ENCODE data around the gene MED20. TPM values are rescaled to one million over a fixed set of nuclear protein-coding genes. Genes with fewer than 3 reads are reported as not detected.

Gene MED20, protein sequence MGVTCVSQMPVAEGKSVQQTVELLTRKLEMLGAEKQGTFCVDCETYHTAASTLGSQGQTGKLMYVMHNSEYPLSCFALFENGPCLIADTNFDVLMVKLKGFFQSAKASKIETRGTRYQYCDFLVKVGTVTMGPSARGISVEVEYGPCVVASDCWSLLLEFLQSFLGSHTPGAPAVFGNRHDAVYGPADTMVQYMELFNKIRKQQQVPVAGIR
- total RNA-seq = 19.1 and 24.2 TPM in 2 replicates

DNA sequence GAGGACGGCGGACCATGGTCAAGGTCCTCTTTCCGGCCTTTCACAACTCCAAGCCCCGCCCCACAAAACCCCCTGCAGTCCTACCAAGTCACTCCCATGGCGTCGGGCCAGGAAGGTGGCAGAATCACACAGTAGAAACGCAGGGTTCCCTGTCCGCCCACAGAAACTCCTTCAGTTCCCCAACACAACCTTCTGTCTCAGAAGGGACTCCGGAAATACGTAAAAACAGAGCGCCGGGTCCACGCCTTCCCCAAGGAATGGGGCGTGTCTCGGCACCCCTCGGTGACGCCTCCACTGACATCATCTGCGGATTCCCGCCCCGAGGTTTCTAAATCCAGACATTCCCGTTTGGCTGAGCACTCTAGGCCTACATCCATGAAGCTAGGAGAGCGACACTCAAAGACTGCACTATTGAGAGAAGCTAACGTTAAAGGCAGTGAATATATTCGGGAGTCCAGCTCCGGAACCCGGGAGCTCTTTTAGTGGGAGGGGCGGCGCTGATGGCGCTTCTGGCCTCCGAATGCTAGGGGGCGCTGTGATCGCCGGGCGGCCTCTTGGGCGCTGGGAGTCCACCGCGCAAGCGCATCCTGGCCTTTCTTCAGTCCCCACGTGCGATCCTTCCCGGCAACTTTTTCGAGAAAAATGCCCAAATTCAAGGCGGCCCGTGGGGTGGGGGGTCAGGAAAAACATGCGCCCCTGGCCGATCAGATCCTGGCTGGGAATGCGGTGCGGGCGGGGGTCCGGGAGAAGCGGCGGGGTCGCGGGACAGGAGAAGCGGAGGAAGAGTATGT lies at the start of gene MED20, which contains the start of gene BYSL:
TSS of gene MED20 (minus strand) at position 219 of the 791 bp plus-strand sequence. CDS start at position 98, 121 bp downstream.
TSS of gene BYSL (plus strand) at position 579 of the 791 bp plus-strand sequence. CDS start at position 643, 64 bp downstream.

DNA sequence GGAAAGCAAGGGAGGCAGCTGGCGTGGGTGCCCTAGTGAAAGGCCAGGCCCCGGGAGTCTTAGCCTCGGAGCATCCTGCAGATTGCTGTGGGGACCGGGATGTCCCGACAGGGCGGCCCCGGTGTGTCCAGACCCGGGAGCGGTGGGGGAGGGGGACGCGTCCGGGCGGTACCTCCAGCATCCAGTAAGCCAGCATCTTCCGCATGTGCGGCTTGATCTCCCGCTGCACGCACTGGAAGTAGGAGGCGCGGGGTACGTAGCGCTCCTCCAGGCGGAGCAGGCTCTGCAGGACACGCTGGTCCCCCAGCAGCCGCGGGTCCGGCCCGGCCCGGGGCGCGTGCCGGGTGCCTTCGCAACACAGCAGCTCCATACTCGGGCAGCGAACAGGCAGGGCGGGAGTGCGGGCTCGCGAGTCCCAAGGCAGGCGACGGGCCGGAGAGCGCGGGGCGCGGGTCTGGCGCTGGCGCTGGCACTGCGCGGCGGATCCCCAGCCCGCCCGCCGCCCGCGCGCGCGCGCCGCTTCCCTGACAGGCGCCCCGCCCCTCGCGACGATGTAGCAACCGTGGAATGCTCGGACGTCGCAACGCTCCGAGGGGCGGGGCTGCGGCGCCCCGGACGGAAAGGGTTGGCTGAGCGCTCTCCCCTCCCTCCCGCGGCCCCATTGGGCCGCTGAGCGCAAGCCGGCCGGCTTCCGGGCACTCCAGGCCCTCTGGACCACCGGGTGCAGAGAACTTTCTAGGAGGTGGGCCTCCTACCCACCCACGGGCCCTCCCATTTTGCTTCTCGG lies 20.5 kb upstream of the MED20 start, which contains the start of gene CCND3:
TSS of gene CCND3 (minus strand) at position 529 of the 787 bp plus-strand sequence. CDS start at position 370, 159 bp downstream.

DNA sequence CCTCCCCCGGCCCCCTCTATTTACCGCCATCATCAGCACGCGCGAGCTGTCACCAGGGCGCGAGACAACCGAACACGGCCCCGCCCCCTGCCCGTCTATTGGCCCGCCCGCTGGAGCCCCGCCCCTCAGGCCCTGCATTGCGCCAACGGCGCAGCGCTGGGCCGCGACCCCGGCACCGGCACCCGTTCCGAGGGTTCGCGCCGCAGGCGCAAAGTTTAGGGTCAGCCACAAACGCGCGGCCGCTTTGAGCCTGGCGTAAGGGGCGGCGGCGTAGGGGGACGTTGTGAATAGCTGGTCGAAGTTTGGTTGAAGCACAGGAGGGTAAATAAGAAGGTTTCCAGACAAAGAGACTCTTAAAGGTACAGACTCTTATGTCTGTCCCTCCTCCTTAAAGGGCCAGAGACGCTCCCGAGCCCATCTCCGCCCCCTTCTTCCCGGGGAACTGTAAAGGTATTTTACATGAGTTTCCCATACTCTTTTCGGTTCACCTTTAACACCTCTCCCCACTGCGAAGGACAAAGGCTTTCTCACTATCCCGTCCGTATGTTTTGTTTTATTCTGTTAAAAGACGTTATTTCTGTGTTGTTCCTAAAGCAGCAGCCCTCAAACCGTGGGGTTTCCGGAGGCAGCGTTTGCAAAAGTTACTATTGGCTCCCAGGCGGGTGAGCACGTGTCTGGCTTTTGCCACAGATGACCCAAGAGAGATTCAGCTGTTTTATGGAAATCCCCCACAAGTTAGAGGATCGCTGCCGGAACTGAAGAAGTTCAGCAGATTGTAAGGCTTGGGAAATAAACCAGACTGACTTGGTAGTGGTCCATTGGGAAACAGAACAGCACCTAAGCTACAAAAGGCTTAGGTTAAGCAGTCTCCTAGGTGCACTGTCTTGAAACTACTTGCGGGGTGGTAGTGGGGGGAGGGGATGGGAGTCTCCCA lies 25.4 kb downstream of the MED20 start, which contains the start of gene USP49:
TSS of gene USP49 (minus strand) at position 76 of the 934 bp plus-strand sequence. CDS start 88,392 bp downstream, outside the sequence.

Other genes starting within 250 kb of the MED20 start
- 11.4 and 14.2 TPM in 2 replicates for gene TFEB, start 185.5 kb downstream of the MED20 start, total RNA-seq
- gene PGC, start 173.7 kb downstream of the MED20 start, total RNA-seq = not detected in 2 replicates
- 0.70 and 1.2 TPM in 2 replicates for gene FRS3, start 141.2 kb downstream of the MED20 start, total RNA-seq
- 0.28 and 2.5 TPM in 2 replicates for gene PRICKLE4, start 140.4 kb downstream of the MED20 start, total RNA-seq
- gene TOMM6, start 133.4 kb downstream of the MED20 start, total RNA-seq = 231 and 338 TPM in 2 replicates
- gene USP49, start 25.8 kb downstream of the MED20 start, total RNA-seq = 0.28 and 1.3 TPM in 2 replicates
- gene BYSL, start 360 bp upstream of the MED20 start, total RNA-seq = 6.2 and 15.8 TPM in 2 replicates
- gene CCND3, start 20.7 kb upstream of the MED20 start, total RNA-seq = 75.5 and 99.1 TPM in 2 replicates
- gene TAF8, start 129.4 kb upstream of the MED20 start, total RNA-seq = 16.9 and 20.2 TPM in 2 replicates
- 36.0 and 50.2 TPM in 2 replicates for gene C6orf132, start 221.5 kb upstream of the MED20 start, total RNA-seq

All from airway epithelial cell (primary cell).